Endothelial cell of hepatic sinusoid (primary cell): ENCODE data around the gene CCN2.
"Not testable (repeated sequence)": the region's sequence is repeated elsewhere in the genome, so short reads cannot be mapped to it uniquely, and the experiment has no call there.

Experiments
- in situ Hi-C: cut with HindIII; loops from 2 replicates; pipeline ENCODE4 v1.10.0; 2017; ENCODE audit warnings: low sequenced_read_pairs

The CCN2 gene

DNA sequence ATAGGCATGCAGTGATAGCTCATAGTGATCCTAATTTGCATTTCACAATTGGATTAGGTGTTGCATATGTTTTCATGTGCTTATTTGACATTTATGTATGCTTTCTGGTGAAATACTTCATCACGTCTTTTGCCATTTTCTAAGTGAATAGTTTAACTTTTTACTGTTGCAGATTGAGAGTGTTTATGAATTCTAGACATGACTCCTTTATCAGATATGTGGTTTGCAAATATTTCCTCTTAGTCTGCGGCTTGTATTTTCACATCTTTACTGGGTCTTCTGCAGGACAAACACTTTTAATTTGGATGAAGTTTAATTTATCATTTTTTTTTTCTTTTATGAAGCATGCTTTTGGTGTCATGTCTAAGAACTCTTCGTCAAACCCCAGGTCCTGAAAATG, 39.2 kb downstream of the CCN2 start:
- in situ Hi-C loops = no loop called here

GRCh38 chr6:131910956-131911355, 40.2 kb downstream of the CCN2 start:
- in situ Hi-C loops = no loop called here

DNA sequence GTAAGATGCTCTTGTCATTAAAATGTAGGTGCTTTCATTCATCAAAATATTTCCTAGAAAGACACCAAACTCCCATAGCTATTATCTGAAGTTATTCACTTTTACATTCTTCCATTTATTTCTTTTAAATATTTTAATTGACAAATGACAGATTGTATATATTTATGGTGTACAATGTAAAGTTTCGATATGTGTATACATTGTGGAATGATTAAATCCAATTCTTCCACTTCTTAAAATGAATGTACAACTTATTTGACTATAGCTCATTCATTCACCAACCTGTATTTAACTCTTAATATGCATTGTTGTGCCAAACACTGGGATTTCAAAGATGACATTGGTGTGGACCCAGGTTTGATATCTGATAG, 41.0 kb downstream of the CCN2 start:
- in situ Hi-C loops = no loop called here

DNA sequence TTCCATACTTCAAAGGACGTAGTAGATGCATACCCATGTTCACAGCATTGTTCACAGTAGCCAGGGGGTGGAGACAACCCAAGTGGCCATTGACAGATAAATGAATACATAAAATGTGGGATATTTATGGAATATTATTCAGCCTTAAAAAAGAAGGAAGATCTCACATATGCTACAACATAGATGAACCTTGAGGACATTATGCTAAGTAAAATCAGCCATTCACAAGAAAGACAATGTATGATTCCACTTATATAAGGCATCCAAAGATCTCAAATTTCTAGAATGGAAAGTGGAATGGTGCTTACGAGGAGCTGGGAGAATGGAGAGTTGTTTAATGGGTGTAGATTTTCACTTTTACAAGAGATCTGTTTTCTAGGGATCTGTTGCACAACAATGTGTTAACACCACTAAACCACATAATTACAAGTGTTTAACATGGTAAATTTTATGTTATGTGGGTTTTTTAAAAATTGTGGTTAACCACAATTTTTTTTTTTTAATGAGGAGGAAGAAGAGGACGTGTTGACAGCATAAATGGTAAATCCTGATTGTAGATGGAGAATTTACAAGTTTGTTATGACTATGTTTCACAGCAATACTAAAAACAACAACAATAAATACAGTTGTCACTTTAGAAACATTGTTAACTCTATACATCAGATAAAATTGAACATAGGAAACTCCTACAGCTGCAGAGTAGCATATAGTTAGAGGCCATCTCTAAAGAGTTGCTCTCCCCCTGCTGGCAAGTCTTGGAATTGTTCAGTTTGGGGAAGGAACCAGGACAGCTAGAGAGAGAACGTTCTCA, 41.6 kb downstream of the CCN2 start:
- in situ Hi-C loops = no loop called here

GRCh38 chr6:131908787-131909186, 42.4 kb downstream of the CCN2 start:
- in situ Hi-C loops = not testable (repeated sequence)

DNA sequence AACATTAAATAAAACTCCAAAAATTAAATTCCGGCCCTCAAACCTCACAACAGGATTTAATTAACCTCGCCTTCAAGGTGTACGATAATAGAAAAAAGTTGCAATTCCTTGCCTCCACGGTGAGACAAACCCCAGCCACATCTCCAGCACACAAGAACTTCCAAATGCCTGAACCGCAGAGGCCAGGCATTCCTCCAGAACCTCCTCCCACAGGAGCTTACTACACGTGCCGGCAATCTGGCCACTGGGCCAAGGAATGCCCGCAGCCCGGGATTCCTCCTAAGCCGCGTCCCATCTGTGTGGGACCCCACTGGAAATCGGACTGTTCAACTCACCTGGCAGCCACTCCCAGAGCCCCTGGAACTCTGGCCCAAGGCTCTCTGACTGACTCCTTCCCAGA, 47.4 kb downstream of the CCN2 start:
- in situ Hi-C loops = not testable (repeated sequence)

DNA sequence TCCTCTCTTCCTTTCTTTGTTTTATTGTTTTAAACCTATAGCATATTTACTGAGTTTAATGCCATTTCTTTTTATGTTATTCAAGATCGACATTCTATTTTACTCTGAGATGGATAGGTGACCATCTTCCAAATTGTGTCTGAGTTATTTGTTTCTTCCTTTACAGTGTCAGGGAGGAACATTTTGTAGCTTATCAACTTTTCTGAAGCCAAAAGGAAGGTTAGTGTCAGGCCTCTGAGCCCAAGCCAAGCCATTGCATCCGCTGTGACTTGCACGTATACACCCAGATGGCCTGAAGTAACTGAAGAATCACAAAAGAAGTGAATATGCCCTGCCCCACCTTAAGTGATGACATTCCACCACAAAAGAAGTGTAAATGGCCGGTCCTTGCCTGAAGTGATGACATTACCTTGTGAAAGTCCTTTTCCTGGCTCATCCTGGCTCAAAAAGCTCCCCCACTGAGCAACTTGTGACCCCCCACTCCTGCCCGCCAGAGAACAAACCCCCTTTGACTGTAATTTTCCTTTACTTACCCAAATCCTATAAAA, 49.8 kb downstream of the CCN2 start:
- in situ Hi-C loops = not testable (repeated sequence)

DNA sequence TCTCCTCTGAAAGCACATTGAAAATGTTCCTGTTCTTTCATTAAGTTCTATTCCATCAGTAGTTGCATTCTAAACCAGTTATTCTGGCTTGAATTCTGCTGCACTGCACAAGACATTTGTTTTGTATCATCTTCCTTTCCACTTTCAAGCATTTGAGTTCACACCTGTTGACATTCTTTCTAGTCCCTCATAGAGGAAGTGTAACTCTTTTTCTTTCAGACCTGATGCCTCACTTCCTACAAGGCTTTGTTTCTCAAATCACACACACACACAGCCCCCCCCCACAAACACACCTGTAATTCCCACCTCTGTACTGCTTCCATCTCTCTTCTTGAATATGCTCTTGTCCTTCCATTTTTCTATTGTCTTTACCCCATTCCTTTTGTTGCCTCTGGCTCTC, 50.9 kb downstream of the CCN2 start:
- in situ Hi-C loops = no loop called here

- in situ Hi-C loops = no loop called here
These were observed 52.5 kb downstream of the CCN2 start for GRCh38 chr6:131898718-131899117.
